Measurements from ENCODE around the gene CAMK2B. TPM values are rescaled to one million over a fixed set of nuclear protein-coding genes. Genes with fewer than 3 reads are reported as not detected.
A peak's percentile ranks its signal among the peaks of the same experiment; 100 is the strongest.

Gene CAMK2B
- total RNA-seq, 1 donor from 2014 or later = 8.4 TPM

DNA sequence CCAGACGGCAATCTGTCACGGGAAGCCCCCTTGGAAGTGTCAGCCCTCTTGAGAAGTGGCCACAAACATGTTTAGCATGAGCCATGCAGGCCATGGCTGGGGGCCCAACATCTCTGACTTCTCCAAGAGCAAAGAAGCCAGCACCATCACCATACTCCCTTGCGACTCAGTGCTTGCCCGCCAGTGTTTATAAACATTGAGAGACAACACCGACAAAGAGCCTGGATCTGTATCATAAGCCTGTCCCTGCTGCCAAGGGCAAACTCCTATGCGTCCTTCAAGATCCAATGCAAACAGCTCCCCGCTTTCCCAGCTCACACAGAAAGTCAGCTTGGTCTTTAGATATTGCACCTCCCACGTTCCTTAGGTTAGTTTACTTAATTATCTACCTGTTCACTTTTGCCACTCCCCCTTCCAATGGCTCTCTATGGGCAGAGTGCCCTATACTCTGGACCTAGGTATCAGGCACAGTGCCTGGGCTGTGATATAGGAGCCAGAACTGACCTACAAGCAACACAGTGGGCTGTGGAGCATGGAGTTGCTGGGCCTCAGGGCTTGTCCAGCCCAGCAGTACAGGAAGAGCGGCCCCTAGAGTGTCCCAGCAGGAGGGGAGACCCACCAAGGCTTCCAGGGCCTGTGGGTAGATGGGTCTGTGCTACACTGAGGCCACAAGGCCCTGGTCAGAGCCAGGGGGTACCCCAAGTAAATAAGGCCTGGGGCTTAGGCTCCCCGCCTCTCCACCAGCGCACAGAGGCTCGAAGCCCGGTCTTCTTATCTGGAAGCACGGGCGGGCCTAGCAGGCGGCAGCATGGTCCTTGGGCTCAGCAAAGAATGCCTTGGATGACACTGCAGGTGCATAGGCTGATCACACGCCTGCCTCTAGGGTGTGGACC is 37.7 kb downstream of the CAMK2B start:
- no peaks in the 10 kb centered on the region for H3K36me3 Mint-ChIP-seq
- no peak overlapping the region for H3K27ac Mint-ChIP-seq
- TF ChIP-seq, protein P1, sequence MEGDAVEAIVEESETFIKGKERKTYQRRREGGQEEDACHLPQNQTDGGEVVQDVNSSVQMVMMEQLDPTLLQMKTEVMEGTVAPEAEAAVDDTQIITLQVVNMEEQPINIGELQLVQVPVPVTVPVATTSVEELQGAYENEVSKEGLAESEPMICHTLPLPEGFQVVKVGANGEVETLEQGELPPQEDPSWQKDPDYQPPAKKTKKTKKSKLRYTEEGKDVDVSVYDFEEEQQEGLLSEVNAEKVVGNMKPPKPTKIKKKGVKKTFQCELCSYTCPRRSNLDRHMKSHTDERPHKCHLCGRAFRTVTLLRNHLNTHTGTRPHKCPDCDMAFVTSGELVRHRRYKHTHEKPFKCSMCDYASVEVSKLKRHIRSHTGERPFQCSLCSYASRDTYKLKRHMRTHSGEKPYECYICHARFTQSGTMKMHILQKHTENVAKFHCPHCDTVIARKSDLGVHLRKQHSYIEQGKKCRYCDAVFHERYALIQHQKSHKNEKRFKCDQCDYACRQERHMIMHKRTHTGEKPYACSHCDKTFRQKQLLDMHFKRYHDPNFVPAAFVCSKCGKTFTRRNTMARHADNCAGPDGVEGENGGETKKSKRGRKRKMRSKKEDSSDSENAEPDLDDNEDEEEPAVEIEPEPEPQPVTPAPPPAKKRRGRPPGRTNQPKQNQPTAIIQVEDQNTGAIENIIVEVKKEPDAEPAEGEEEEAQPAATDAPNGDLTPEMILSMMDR (conservative IDR thresholded peaks at IDR 0.05) = no peak
- peaks cover 4% of the 10 kb centered on the region for H3K4me1 Mint-ChIP-seq (ENCODE audit: unreplicated experiment)
- no peak overlapping the region for H3K4me3 Mint-ChIP-seq
- peak; percentile 50 for DNase-seq (ENCODE audit: extremely low spot score, unreplicated experiment)
- peaks cover 3% of the 10 kb centered on the region for H3K27me3 Mint-ChIP-seq
- no peaks in the 10 kb centered on the region for H3K9me3 Mint-ChIP-seq

DNA sequence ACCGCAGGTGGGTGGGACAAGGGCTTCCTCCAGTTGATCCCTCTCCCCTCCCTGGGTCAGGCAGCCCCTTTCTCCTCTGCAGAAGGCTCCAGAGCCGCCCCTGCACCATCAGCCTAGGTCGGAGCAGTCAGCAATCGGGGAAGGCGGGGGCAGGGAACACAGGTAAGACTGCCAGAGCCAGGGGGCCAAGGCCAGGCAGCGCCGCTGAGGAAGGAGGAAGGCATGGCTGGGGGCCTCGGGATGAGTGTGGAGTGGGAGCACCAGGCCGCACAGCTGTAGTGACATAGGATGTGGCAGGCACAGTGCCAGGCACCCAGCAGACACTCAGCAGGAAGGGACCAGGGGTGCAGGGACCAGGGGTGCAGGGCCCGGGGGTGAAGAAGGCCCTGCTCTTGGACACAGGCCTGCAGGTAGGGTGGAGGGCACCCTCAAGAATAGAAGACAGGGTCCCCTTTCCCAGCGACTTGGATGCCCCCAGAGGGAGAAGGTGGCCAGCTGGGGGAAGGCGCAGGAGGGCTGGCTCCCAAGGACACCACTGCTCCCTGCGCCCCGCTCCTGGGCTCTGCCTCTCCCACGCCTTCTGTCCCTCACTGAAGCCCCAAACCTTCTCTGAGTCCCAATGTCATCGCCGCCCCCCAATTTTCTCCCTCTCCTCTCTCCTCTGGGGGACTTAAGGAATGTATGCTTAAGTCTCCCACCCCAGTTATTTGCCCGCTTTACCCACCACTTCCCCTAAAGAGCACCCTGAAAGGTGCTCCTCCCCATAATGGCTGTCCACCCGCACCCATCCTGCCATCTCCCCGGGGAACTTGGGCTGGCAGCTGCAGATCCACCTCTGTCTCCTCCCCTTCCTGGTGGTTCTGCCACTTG is 38.5 kb downstream of the CAMK2B start:
- peak; percentile 65 for DNase-seq (ENCODE audit: extremely low spot score, unreplicated experiment)
- no peaks in the 10 kb centered on the region for H3K36me3 Mint-ChIP-seq
- peaks cover 3% of the 10 kb centered on the region for H3K27me3 Mint-ChIP-seq
- TF ChIP-seq, protein P1 (conservative IDR thresholded peaks at IDR 0.05) = no peak
- H3K4me1 Mint-ChIP-seq (ENCODE audit: unreplicated experiment) = peaks cover 4% of the 10 kb centered on the region
- no peak overlapping the region for H3K4me3 Mint-ChIP-seq
- H3K9me3 Mint-ChIP-seq = no peaks in the 10 kb centered on the region
- no peak overlapping the region for H3K27ac Mint-ChIP-seq

DNA sequence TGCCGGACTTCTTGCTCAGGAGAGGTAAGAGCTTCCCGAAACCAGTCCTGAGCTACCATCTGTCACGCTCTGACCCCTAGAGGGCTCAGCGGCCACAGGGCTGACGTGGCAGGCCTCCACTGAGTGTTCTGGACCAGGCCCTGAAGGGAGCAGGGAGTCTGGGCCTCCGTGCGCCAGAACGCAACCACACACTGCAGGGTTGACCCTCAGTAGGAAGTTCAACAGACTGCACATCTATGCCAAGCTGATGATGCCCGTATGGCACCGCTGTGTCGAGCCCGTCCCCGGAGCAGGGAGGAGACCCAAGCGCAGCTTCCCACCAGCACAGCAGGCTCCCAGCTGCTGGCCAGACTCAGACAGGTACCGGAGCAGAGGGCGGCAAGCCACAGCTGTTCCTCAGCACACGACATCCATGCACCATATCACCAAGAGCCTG is 39.2 kb downstream of the CAMK2B start:
- H3K27ac Mint-ChIP-seq = no peak overlapping the region
- H3K36me3 Mint-ChIP-seq = no peaks in the 10 kb centered on the region
- H3K27me3 Mint-ChIP-seq = peaks cover 3% of the 10 kb centered on the region
- H3K4me1 Mint-ChIP-seq (ENCODE audit: unreplicated experiment) = peaks cover 4% of the 10 kb centered on the region
- H3K4me3 Mint-ChIP-seq = no peak overlapping the region
- peak; percentile 58 for DNase-seq (ENCODE audit: extremely low spot score, unreplicated experiment)
- no peaks in the 10 kb centered on the region for H3K9me3 Mint-ChIP-seq
- TF ChIP-seq, protein P1 (conservative IDR thresholded peaks at IDR 0.05) = no peak

- Mint-ChIP-seq H3K9me3 (no peaks in the 10 kb centered on the region), H3K27me3 (peaks cover 3% of the 10 kb centered on the region), H3K36me3 (no peaks in the 10 kb centered on the region), H3K27ac (no peak overlapping the region), H3K4me1 (ENCODE audit: unreplicated experiment) (peaks cover 4% of the 10 kb centered on the region), H3K4me3 (no peak overlapping the region)
- TF ChIP-seq, protein P1 (conservative IDR thresholded peaks at IDR 0.05) = no peak
- DNase-seq (ENCODE audit: extremely low spot score, unreplicated experiment) = no peak
Measured at GRCh38 chr7:44285561-44285960, 39.8 kb downstream of the CAMK2B start.

- peak; percentile 65 for DNase-seq (ENCODE audit: extremely low spot score, unreplicated experiment)
- Mint-ChIP-seq H3K9me3 (no peaks in the 10 kb centered on the region), H3K27me3 (peaks cover 3% of the 10 kb centered on the region), H3K27ac (no peak overlapping the region), H3K36me3 (no peaks in the 10 kb centered on the region), H3K4me1 (ENCODE audit: unreplicated experiment) (peaks cover 4% of the 10 kb centered on the region), H3K4me3 (no peak overlapping the region)
- TF ChIP-seq, protein P1 (conservative IDR thresholded peaks at IDR 0.05) = no peak
Measured at GRCh38 chr7:44284881-44285541, 40.4 kb downstream of the CAMK2B start.

Measured in type B pancreatic cell (in vitro differentiated cells).